Cerebellar cortex (tissue), 1 donor: ENCODE data around the gene PLAAT4.
"Not testable (repeated sequence)": the region's sequence is repeated elsewhere in the genome, so short reads cannot be mapped to it uniquely, and the experiment has no call there.

ENCODE experiments used
- DNase-seq: peaks from one replicate; pipeline ENCODE4 v3.0.0-alpha.2; 2015; ENCODE audit warnings: low spot score

Gene PLAAT4

GRCh38 chr11:63573881-63574855 lies 37.6 kb downstream of the PLAAT4 start:
- DNase-seq = no peak

- no peak for DNase-seq
These were observed 38.4 kb downstream of the PLAAT4 start for GRCh38 chr11:63574856-63575602.

GRCh38 chr11:63578882-63579281 lies 42.3 kb downstream of the PLAAT4 start:
- not testable (repeated sequence) for DNase-seq

- not testable (repeated sequence) for DNase-seq
These were observed 44.6 kb downstream of the PLAAT4 start for GRCh38 chr11:63581224-63581623.

GRCh38 chr11:63583357-63583677 lies 46.7 kb downstream of the PLAAT4 start:
- no peak for DNase-seq

GRCh38 chr11:63586451-63587166 lies 50.0 kb downstream of the PLAAT4 start:
- DNase-seq = no peak

- no peak for DNase-seq
These were observed 52.4 kb downstream of the PLAAT4 start for GRCh38 chr11:63589000-63589399.

GRCh38 chr11:63590024-63590788 lies 53.6 kb downstream of the PLAAT4 start:
- no peak for DNase-seq

GRCh38 chr11:63592975-63593395 lies 56.4 kb downstream of the PLAAT4 start:
- peak; percentile 22 for DNase-seq

- DNase-seq = no peak
These were observed 58.7 kb downstream of the PLAAT4 start for GRCh38 chr11:63595296-63595695.
